Hepatocyte (in vitro differentiated cells): ENCODE measurements around the gene KRT37. TPM values are rescaled to one million over a fixed set of nuclear protein-coding genes. Genes with fewer than 3 reads are reported as not detected.

Experiments used
- DNase-seq: peaks from one replicate; pipeline ENCODE4 v3.0.0-alpha.2; 2016; ENCODE audit warnings: low spot score
- H2AFZ ChIP-seq: fragments of 200-600 bp; sonication (generic); 2 replicates; pipeline ENCODE4 v1.6.0; 2016; ENCODE audit warnings: antibody characterized with exemption, mild to moderate bottlenecking
- H3K27ac ChIP-seq: fragments of 200-600 bp; sonication (generic); 2 replicates; pipeline ENCODE4 v1.5.1; 2016; ENCODE audit warnings: mild to moderate bottlenecking
- H3K27me3 ChIP-seq: fragments of 200-600 bp; sonication (generic); 2 replicates; pipeline ENCODE4 v1.6.1; 2016
- H3K36me3 ChIP-seq: fragments of 200-600 bp; sonication (generic); replicated peaks from 2 replicates; pipeline ENCODE4 v1.5.1; 2016; ENCODE audit warnings: low read depth; ENCODE audit not compliant: insufficient read depth
- H3K4me1 ChIP-seq: fragments of 200-600 bp; sonication (generic); 2 replicates; pipeline ENCODE4 v1.5.1; 2016; ENCODE audit warnings: mild to moderate bottlenecking, moderate library complexity; ENCODE audit not compliant: insufficient read depth
- H3K4me2 ChIP-seq: fragments of 200-600 bp; sonication (generic); 2 replicates; pipeline ENCODE4 v1.6.0; 2016
- H3K4me3 ChIP-seq: fragments of 200-600 bp; sonication (generic); 2 replicates; pipeline ENCODE4 v1.5.1; 2016; ENCODE audit warnings: mild to moderate bottlenecking
- H3K79me2 ChIP-seq: fragments of 200-600 bp; sonication (generic); 2 replicates; pipeline ENCODE4 v1.6.0; 2017; ENCODE audit warnings: mild to moderate bottlenecking
- H3K9me2 ChIP-seq: fragments of 200-600 bp; sonication (generic); replicated peaks from 2 replicates; pipeline ENCODE4 v1.6.0; 2017; ENCODE audit warnings: mild to moderate bottlenecking; ENCODE audit not compliant: insufficient read depth
- H3K9me3 ChIP-seq: fragments of 200-600 bp; sonication (generic); 2 replicates; pipeline ENCODE4 v1.5.1; 2016; ENCODE audit warnings: low read depth, mild to moderate bottlenecking
- H4K20me1 ChIP-seq: fragments of 200-600 bp; sonication (generic); 2 replicates; pipeline ENCODE4 v1.6.0; 2016; ENCODE audit warnings: mild to moderate bottlenecking; ENCODE audit not compliant: insufficient read depth, poor library complexity, severe bottlenecking
- EZH2 ChIP-seq: fragments of 200-600 bp; sonication (generic); IDR thresholded peaks from 2 replicates; pipeline ENCODE4 v1.6.1; 2016; ENCODE audit warnings: antibody characterized with exemption, mild to moderate bottlenecking, borderline replicate concordance
- EZH2phosphoT487 ChIP-seq: fragments of 200-600 bp; sonication (generic); IDR thresholded peaks from one replicate; pipeline ENCODE4 v1.6.1; 2018; ENCODE audit warnings: antibody characterized with exemption, mild to moderate bottlenecking, low read depth, moderate library complexity; ENCODE audit not compliant: unreplicated experiment, severe bottlenecking
- WGBS: methylation state at CpG from one replicate; pipeline ENCODE4 v1.1.6; 2016; ENCODE audit warnings: low lambda C conversion rate; ENCODE audit errors: missing lambda C conversion rate; 5-methylcytosine and 5-hydroxymethylcytosine counted together
- polyA plus RNA-seq: library from polyadenylated mRNA; unstranded; fragments of >200 nt; fragmentation: Nextera tagmentation; extraction: Ambion mirVana; gene quantifications from 2 replicates; pipeline ENCODE4 v1.2.1, GENCODE V29; 2016
- total RNA-seq: library from RNA; depleted of rRNA; stranded (reverse); fragments of >200 nt; gene quantifications from 2 replicates; pipeline ENCODE4 v1.2.3, GENCODE V29; 2014
- TF ChIP-seq, protein P1 (sequence below): fragments of 200-600 bp; sonication (generic); IDR thresholded peaks from 2 replicates; pipeline ENCODE4 v1.5.1; 2016; ENCODE audit warnings: antibody characterized with exemption, mild to moderate bottlenecking; ENCODE audit not compliant: poor library complexity

Gene KRT37
- total and polyA plus RNA-seq, 2 experiments from 2014 or later = not detected

DNA sequence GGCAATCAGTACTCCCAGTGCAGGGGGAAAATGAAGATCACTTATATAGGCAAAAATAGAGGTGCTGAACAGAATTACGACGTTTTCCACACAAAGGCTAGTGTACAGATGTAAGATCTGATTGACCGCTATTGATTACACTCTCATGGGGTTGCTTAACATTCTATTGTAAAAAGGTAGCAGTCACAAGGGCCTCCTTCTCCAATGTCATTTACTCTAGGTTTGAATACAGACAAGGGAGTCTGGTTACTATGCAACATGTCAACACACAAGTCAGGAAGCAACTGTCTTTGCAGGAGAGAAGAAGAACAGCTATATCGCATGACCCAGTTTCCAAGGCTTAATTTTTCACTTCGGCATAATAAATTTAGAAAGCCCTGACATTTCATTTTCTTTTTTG, 7.9 kb downstream of the KRT37 start:
- H3K27me3 ChIP-seq = no peaks in the 10 kb centered on the region
- TF ChIP-seq EZH2 = no peak
- TF ChIP-seq EZH2phosphoT487 = no peak
- TF ChIP-seq, protein P1, sequence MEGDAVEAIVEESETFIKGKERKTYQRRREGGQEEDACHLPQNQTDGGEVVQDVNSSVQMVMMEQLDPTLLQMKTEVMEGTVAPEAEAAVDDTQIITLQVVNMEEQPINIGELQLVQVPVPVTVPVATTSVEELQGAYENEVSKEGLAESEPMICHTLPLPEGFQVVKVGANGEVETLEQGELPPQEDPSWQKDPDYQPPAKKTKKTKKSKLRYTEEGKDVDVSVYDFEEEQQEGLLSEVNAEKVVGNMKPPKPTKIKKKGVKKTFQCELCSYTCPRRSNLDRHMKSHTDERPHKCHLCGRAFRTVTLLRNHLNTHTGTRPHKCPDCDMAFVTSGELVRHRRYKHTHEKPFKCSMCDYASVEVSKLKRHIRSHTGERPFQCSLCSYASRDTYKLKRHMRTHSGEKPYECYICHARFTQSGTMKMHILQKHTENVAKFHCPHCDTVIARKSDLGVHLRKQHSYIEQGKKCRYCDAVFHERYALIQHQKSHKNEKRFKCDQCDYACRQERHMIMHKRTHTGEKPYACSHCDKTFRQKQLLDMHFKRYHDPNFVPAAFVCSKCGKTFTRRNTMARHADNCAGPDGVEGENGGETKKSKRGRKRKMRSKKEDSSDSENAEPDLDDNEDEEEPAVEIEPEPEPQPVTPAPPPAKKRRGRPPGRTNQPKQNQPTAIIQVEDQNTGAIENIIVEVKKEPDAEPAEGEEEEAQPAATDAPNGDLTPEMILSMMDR = no peak
- no peaks in the 10 kb centered on the region for H3K79me2 ChIP-seq
- no peak overlapping the region for H3K4me2 ChIP-seq
- no peaks in the 10 kb centered on the region for H4K20me1 ChIP-seq
- peaks cover 20% of the 10 kb centered on the region for H3K4me1 ChIP-seq
- 82% methylated on average over 5 of the region's 5 CpGs for WGBS
- DNase-seq = no peak
- H2AFZ ChIP-seq = no peak overlapping the region
- H3K27ac ChIP-seq = peak overlapping the region; percentile 64
- no peaks in the 10 kb centered on the region for H3K36me3 ChIP-seq
- no peak overlapping the region for H3K4me3 ChIP-seq
- no peaks in the 10 kb centered on the region for H3K9me2 ChIP-seq
- H3K9me3 ChIP-seq = no peaks in the 10 kb centered on the region

DNA sequence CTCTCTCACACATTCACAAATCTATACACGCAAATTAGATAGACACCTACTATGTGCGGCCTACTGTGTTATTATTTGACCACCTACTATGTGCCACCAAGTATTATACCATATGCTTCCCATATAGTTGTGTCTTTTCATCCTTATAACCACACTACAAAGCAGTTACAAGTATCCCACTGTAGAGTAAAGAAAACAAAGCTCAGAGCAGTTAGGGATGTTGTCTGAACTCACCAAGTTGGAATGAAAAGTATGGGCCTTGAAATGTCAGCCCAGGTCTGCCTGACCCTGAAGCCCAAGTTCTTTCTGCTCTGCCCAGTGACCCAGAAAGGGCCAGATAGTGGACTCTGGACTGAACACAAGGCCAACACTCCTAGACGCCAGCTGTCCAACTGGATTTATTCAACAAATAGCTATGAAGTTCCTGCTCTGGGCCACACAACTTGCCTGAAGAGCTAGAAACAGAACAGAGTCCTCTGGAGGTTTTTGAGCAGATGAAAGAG, 8.5 kb downstream of the KRT37 start:
- no peaks in the 10 kb centered on the region for H3K9me3 ChIP-seq

DNA sequence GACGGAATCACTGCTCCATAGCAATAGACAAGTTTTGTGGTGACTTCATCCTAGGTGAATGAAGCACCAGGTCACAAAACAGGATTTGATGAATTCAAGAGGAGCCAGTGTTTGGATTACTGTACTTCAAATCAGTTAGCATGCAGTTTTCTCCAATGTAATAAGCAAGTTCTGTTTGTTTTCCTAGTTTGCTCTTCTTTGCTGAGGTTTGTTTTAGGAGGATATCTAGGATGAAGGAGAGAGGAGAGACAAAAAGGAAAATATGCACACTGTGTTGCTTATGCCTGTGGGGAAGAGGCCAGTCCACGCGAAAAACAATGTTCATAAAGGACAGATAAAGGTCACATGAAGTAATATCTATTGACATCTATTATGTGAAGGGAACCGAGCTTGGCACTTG, 9.0 kb downstream of the KRT37 start:
- Histone ChIP-seq H3K9me2 (no peaks in the 10 kb centered on the region), H3K36me3 (no peaks in the 10 kb centered on the region), H4K20me1 (no peaks in the 10 kb centered on the region), H3K4me1 (peaks cover 14% of the 10 kb centered on the region), H3K27me3 (no peaks in the 10 kb centered on the region), H2AFZ (no peak overlapping the region), H3K4me3 (no peak overlapping the region), H3K9me3 (no peaks in the 10 kb centered on the region), H3K4me2 (no peak overlapping the region), H3K27ac (no peak overlapping the region), H3K79me2 (no peaks in the 10 kb centered on the region)
- WGBS = 84% methylated on average over 4 of the region's 4 CpGs
- TF ChIP-seq EZH2 (no peak), EZH2phosphoT487 (no peak)
- TF ChIP-seq, protein P1 = no peak
- DNase-seq = no peak

More for the DNA sequence above, 8.5 kb downstream of the KRT37 start:
- peaks cover 19% of the 10 kb centered on the region for H3K4me1 ChIP-seq
- 83% methylated on average over 3 of the region's 3 CpGs for WGBS
- H4K20me1 ChIP-seq = no peaks in the 10 kb centered on the region
- no peaks in the 10 kb centered on the region for H3K79me2 ChIP-seq
- H3K27me3 ChIP-seq = no peaks in the 10 kb centered on the region
- no peak overlapping the region for H3K4me2 ChIP-seq
- DNase-seq = peak; percentile 30
- no peak overlapping the region for H2AFZ ChIP-seq
- H3K4me3 ChIP-seq = no peak overlapping the region
- H3K36me3 ChIP-seq = no peaks in the 10 kb centered on the region
- peak overlapping the region; percentile 64 for H3K27ac ChIP-seq
- no peak for TF ChIP-seq EZH2
- no peaks in the 10 kb centered on the region for H3K9me2 ChIP-seq

DNA sequence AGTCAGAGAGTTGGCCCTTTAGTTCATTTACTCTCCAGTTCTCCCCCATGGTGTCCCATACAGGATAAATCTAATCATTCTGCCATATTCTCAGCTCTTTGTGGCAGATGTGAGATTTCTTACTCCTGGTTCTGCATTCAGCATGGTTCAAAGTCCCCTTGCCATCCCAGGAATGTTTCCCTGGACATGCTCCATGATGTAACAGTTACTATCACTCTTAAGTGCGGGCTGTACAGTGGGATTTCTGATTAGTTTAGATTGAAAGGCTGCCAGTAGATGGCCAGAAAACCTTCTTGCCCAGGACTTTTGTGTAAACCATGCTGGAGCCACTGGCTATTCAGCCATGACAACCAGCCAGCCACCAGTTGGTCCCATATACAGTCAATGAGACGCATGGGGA, 10.4 kb downstream of the KRT37 start:
- Histone ChIP-seq H3K27ac (no peak overlapping the region), H3K9me3 (no peaks in the 10 kb centered on the region), H2AFZ (no peak overlapping the region), H3K36me3 (no peaks in the 10 kb centered on the region), H3K79me2 (no peaks in the 10 kb centered on the region), H3K4me1 (peaks cover 13% of the 10 kb centered on the region), H3K4me2 (no peak overlapping the region), H3K27me3 (no peaks in the 10 kb centered on the region), H4K20me1 (no peaks in the 10 kb centered on the region), H3K9me2 (no peaks in the 10 kb centered on the region), H3K4me3 (no peak overlapping the region)
- TF ChIP-seq EZH2phosphoT487 (no peak), EZH2 (no peak)
- TF ChIP-seq, protein P1 = no peak
- DNase-seq = no peak
- WGBS = 96% methylated on average over 2 of the region's 2 CpGs
